GM23338 (cell line): ENCODE data around the gene RPL37A. TPM values are rescaled to one million over a fixed set of nuclear protein-coding genes. Genes with fewer than 3 reads are reported as not detected.

Experiments used
- ATAC-seq: fragments of 200-7000 bp; cut with Tn5 transposase; 3 replicates; pipeline ENCODE4 v1.9.1; 2020
- DNase-seq: peaks from one replicate; pipeline ENCODE4 v3.0.0-alpha.2; 2015; ENCODE audit warnings: low spot score
- H2AFZ ChIP-seq: fragments of 200-600 bp; sonication (generic); 2 replicates; pipeline ENCODE4 v1.8.0; 2016; ENCODE audit warnings: antibody characterized with exemption, mild to moderate bottlenecking, moderate library complexity
- H3F3A ChIP-seq: fragments of 200-600 bp; sonication (generic); replicated peaks from 2 replicates; pipeline ENCODE4 v1.8.0; 2017; ENCODE audit warnings: antibody characterized with exemption, mixed run types, low read depth
- H3K27ac ChIP-seq: fragments of 200-600 bp; sonication (generic); 2 replicates; pipeline ENCODE4 v1.6.1; 2016; ENCODE audit warnings: low read depth
- H3K27me3 ChIP-seq: fragments of 200-600 bp; sonication (generic); 2 replicates; pipeline ENCODE4 v1.8.0; 2016; ENCODE audit warnings: mild to moderate bottlenecking, mixed run types, moderate library complexity; ENCODE audit not compliant: insufficient read depth
- H3K36me3 ChIP-seq: fragments of 200-600 bp; sonication (generic); 2 replicates; pipeline ENCODE4 v1.8.0; 2016; ENCODE audit warnings: mild to moderate bottlenecking; ENCODE audit not compliant: insufficient read depth
- H3K4me1 ChIP-seq: fragments of 200-600 bp; sonication (generic); 2 replicates; pipeline ENCODE4 v1.8.0; 2016; ENCODE audit warnings: mild to moderate bottlenecking, moderate library complexity; ENCODE audit not compliant: insufficient read depth
- H3K4me2 ChIP-seq: fragments of 200-600 bp; sonication (generic); 2 replicates; pipeline ENCODE4 v1.7.1; 2017; ENCODE audit warnings: mixed run types
- H3K4me3 ChIP-seq: fragments of 200-600 bp; sonication (generic); 2 replicates; pipeline ENCODE4 v1.6.1; 2016; ENCODE audit warnings: mixed run types
- H3K79me2 ChIP-seq: fragments of 200-600 bp; sonication (generic); replicated peaks from 2 replicates; pipeline ENCODE4 v1.8.0; 2017; ENCODE audit warnings: mild to moderate bottlenecking; ENCODE audit not compliant: insufficient read depth
- H3K9me2 ChIP-seq: fragments of 200-600 bp; sonication (generic); 2 replicates; pipeline ENCODE4 v1.8.0; 2017; ENCODE audit not compliant: insufficient read depth
- H4K20me1 ChIP-seq: fragments of 200-600 bp; sonication (generic); replicated peaks from 2 replicates; pipeline ENCODE4 v1.8.0; 2017; ENCODE audit warnings: mild to moderate bottlenecking; ENCODE audit not compliant: insufficient read depth
- H3K27ac Mint-ChIP-seq: 2 replicates; pipeline ENCODE4 v1.8.0; 2020; ENCODE audit warnings: inconsistent platforms, mild to moderate bottlenecking, moderate library complexity, mixed read lengths
- H3K27me3 Mint-ChIP-seq: 3 replicates; pipeline ENCODE4 v1.8.0; 2022; ENCODE audit warnings: low read depth, mild to moderate bottlenecking, moderate library complexity, mixed read lengths, inconsistent platforms; ENCODE audit not compliant: insufficient read depth, poor library complexity
- H3K36me3 Mint-ChIP-seq: 3 replicates; pipeline ENCODE4 v1.8.0; 2021; ENCODE audit warnings: low read depth, mild to moderate bottlenecking, inconsistent platforms, moderate library complexity, mixed read lengths
- H3K4me1 Mint-ChIP-seq: 3 replicates; pipeline ENCODE4 v1.8.0; 2020; ENCODE audit warnings: mild to moderate bottlenecking, inconsistent platforms, mixed read lengths
- H3K4me3 Mint-ChIP-seq: 3 replicates; pipeline ENCODE4 v1.8.0; 2021; ENCODE audit warnings: moderate library complexity, mild to moderate bottlenecking, inconsistent platforms, mixed read lengths
- H3K9me3 Mint-ChIP-seq: 3 replicates; pipeline ENCODE4 v1.8.0; 2020; ENCODE audit warnings: moderate library complexity, mild to moderate bottlenecking, inconsistent platforms, mixed read lengths
- CREB1 ChIP-seq: fragments of 250-450 bp; sonication (Bioruptor Pico); IDR thresholded peaks from 2 replicates; pipeline ENCODE4 v1.5.0; 2020; ENCODE audit warnings: low read depth, mild to moderate bottlenecking, moderate library complexity
- CTCF ChIP-seq, 2 experiments: fragments of 200-600 bp in 1 of 2; sonication (generic) in 1 of 2; conservative IDR thresholded peaks; 2 replicates each; pipeline versions ENCODE4 v1.5.1 to v1.6.1; 2016 to 2017; ENCODE audit warnings: antibody characterized with exemption in 2 of 2, low read depth in 2 of 2, mild to moderate bottlenecking in 2 of 2, moderate library complexity in 1 of 2
- ETS1 ChIP-seq: IDR thresholded peaks from 2 replicates; pipeline ENCODE4 v1.6.1; 2016; ENCODE audit warnings: antibody characterized with exemption
- EZH2 ChIP-seq: fragments of 200-600 bp; sonication (generic); IDR thresholded peaks from one replicate; pipeline ENCODE4 v1.8.0; 2017; ENCODE audit warnings: antibody characterized with exemption, mild to moderate bottlenecking, low read depth; ENCODE audit not compliant: unreplicated experiment
- EZH2phosphoT487 ChIP-seq: fragments of 200-600 bp; sonication (generic); IDR thresholded peaks from one replicate; pipeline ENCODE4 v1.8.1; 2018; ENCODE audit warnings: antibody characterized with exemption; ENCODE audit not compliant: unreplicated experiment
- JUNB ChIP-seq: IDR thresholded peaks from one replicate; pipeline ENCODE4 v1.6.1; 2016; ENCODE audit warnings: antibody characterized with exemption; ENCODE audit not compliant: unreplicated experiment
- NANOG ChIP-seq: IDR thresholded peaks from 2 replicates; pipeline ENCODE4 v1.6.1; 2016; ENCODE audit warnings: antibody characterized with exemption, borderline replicate concordance
- POLR2AphosphoS5 ChIP-seq: IDR thresholded peaks from 2 replicates; pipeline ENCODE4 v1.6.1; 2016; ENCODE audit warnings: antibody characterized with exemption, low read depth
- REST ChIP-seq: IDR thresholded peaks from one replicate; pipeline ENCODE4 v1.6.1; 2018; ENCODE audit warnings: antibody characterized with exemption; ENCODE audit not compliant: unreplicated experiment
- STAT1 ChIP-seq: IDR thresholded peaks from one replicate; pipeline ENCODE4 v1.6.1; 2016; ENCODE audit warnings: antibody characterized with exemption; ENCODE audit not compliant: unreplicated experiment
- ZNF114 ChIP-seq: fragments of 250-450 bp; sonication (Bioruptor Pico); IDR thresholded peaks from 2 replicates; pipeline ENCODE4 v1.5.0; 2020; ENCODE audit warnings: mild to moderate bottlenecking, moderate library complexity
- ZNF331 ChIP-seq: fragments of 250-450 bp; sonication (Bioruptor Pico); IDR thresholded peaks from 2 replicates; pipeline ENCODE4 v1.5.0; 2020; ENCODE audit warnings: low read depth, mild to moderate bottlenecking, moderate library complexity
- ZNF462 ChIP-seq: fragments of 250-450 bp; sonication (Bioruptor Pico); IDR thresholded peaks from 2 replicates; pipeline ENCODE4 v1.5.0; 2020; ENCODE audit warnings: mild to moderate bottlenecking, moderate library complexity
- polyA plus RNA-seq: library from polyadenylated mRNA; unstranded; fragments of >200 nt; fragmentation: Nextera tagmentation; extraction: Ambion mirVana; gene quantifications from 2 replicates; pipeline ENCODE4 v1.2.1, GENCODE V29; 2016
- total RNA-seq: library from RNA; depleted of rRNA; stranded (reverse); fragments of >200 nt; shearing (Covaris generic); gene quantifications from 2 replicates; pipeline ENCODE4 v1.2.3, GENCODE V29; 2014

Gene RPL37A
- total and polyA plus RNA-seq, 2 experiments from 2014 or later: 1,118 to 5,036 TPM

- no peak overlapping the region for H3K27ac Mint-ChIP-seq
- TF ChIP-seq CREB1 (CRISPR knock-in tag) (no peak), EZH2 (no peak), JUNB (no peak), EZH2phosphoT487 (no peak), STAT1 (no peak), NANOG (no peak), ETS1 (no peak), ZNF462 (CRISPR knock-in tag) (no peak), POLR2AphosphoS5 (no peak), ZNF331 (no peak), REST (no peak), ZNF114 (CRISPR knock-in tag) (no peak), CTCF (conservative IDR thresholded peaks at IDR 0.05; ENCODE audit: low read depth in 2 of 2) (no peak)
- no peaks in the 10 kb centered on the region for H3K36me3 ChIP-seq
These were observed 51.5 kb downstream of the RPL37A start for GRCh38 chr2:216549926-216550690.

More at GRCh38 chr2:216549926-216550690, 51.5 kb downstream of the RPL37A start:
- ATAC-seq (peak; percentile 80), DNase-seq (peak; percentile 60)
- H3K4me1 Mint-ChIP-seq: peaks cover 30% of the 10 kb centered on the region
- H3K36me3 Mint-ChIP-seq: no peaks in the 10 kb centered on the region; the same call in 2 of the 3 replicates
- H4K20me1 ChIP-seq: no peaks in the 10 kb centered on the region; the same call in 1 of the 2 replicates
- H3K27me3 Mint-ChIP-seq: peaks cover 11% of the 10 kb centered on the region
- H3K4me3 Mint-ChIP-seq: no peak overlapping the region
- peaks cover 6% of the 10 kb centered on the region; the same call in 1 of the 2 replicates for H3K4me1 ChIP-seq
- no peaks in the 10 kb centered on the region for H3K27me3 ChIP-seq
- 0 out of 2 replicates have a peak overlapping the region, but pooled peaks have one; percentile 4 for H3K4me2 ChIP-seq
- H3K4me3 ChIP-seq: no peak overlapping the region
- no peaks in the 10 kb centered on the region for H3K79me2 ChIP-seq
- H3K9me2 ChIP-seq: peaks cover 13% of the 10 kb centered on the region; the same call in 1 of the 2 replicates
- no peak overlapping the region for H2AFZ ChIP-seq
- no peak overlapping the region for H3K27ac ChIP-seq
- no peaks in the 10 kb centered on the region; the same call in 2 of the 3 replicates for H3K9me3 Mint-ChIP-seq
- no peaks in the 10 kb centered on the region for H3F3A ChIP-seq
